Measurements from ENCODE around the gene CYBA. TPM values are rescaled to one million over a fixed set of nuclear protein-coding genes. Genes with fewer than 3 reads are reported as not detected.
A peak's percentile ranks its signal among the peaks of the same experiment; 100 is the strongest.

CYBA gene
- total and polyA plus RNA-seq, 2 of the 13 experiments (the other 11 are each of a cell fraction or from before 2014, with no cell fraction given): 196 to 250 TPM

- 0 out of 2 replicates have a peak, but pooled peaks have one; percentile 20 for TF ChIP-seq BCL6 (CRISPR knock-in tag; IDR thresholded peaks at IDR 0.05)
- TF ChIP-seq ZNF879 (CRISPR knock-in tag; IDR thresholded peaks at IDR 0.05): no peak
- TF ChIP-seq, protein P1, sequence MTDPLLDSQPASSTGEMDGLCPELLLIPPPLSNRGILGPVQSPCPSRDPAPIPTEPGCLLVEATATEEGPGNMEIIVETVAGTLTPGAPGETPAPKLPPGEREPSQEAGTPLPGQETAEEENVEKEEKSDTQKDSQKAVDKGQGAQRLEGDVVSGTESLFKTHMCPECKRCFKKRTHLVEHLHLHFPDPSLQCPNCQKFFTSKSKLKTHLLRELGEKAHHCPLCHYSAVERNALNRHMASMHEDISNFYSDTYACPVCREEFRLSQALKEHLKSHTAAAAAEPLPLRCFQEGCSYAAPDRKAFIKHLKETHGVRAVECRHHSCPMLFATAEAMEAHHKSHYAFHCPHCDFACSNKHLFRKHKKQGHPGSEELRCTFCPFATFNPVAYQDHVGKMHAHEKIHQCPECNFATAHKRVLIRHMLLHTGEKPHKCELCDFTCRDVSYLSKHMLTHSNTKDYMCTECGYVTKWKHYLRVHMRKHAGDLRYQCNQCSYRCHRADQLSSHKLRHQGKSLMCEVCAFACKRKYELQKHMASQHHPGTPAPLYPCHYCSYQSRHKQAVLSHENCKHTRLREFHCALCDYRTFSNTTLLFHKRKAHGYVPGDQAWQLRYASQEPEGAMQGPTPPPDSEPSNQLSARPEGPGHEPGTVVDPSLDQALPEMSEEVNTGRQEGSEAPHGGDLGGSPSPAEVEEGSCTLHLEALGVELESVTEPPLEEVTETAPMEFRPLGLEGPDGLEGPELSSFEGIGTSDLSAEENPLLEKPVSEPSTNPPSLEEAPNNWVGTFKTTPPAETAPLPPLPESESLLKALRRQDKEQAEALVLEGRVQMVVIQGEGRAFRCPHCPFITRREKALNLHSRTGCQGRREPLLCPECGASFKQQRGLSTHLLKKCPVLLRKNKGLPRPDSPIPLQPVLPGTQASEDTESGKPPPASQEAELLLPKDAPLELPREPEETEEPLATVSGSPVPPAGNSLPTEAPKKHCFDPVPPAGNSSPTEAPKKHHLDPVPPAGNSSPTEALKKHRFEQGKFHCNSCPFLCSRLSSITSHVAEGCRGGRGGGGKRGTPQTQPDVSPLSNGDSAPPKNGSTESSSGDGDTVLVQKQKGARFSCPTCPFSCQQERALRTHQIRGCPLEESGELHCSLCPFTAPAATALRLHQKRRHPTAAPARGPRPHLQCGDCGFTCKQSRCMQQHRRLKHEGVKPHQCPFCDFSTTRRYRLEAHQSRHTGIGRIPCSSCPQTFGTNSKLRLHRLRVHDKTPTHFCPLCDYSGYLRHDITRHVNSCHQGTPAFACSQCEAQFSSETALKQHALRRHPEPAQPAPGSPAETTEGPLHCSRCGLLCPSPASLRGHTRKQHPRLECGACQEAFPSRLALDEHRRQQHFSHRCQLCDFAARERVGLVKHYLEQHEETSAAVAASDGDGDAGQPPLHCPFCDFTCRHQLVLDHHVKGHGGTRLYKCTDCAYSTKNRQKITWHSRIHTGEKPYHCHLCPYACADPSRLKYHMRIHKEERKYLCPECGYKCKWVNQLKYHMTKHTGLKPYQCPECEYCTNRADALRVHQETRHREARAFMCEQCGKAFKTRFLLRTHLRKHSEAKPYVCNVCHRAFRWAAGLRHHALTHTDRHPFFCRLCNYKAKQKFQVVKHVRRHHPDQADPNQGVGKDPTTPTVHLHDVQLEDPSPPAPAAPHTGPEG (CRISPR knock-in tag; IDR thresholded peaks at IDR 0.05): 0 out of 2 replicates have a peak, but pooled peaks have one; percentile 21
- TF ChIP-seq HOXA5 (CRISPR knock-in tag; IDR thresholded peaks at IDR 0.05): no peak
- H3K4me1 ChIP-seq (ENCODE audit: insufficient read depth, low read length): peaks cover 30% of the 10 kb centered on the region
- peak overlapping the region; percentile 76; the same call in 1 of the 2 replicates for H3K4me2 ChIP-seq (ENCODE audit: low read depth, low read length)
- ChIA-PET CTCF (ENCODE audit: low intra/inter-chr PET ratio, low total read pairs) (no interaction called here), POLR2A (no interaction called here)
- H3K27me3 ChIP-seq (ENCODE audit: control insufficient read depth in 1 of 2, insufficient read depth in 2 of 2, low read length in 2 of 2): no peaks in the 10 kb centered on the region
- in situ Hi-C loops (cut with HindIII; ENCODE audit: extremely low pct_ligation_motif_present, low pct_unique_long_range_greater_than_20kb) (no loop called here), intact Hi-C loops (cut with micrococcal nuclease; ENCODE audit: unreplicated experiment) (no loop called here)
- BruUV-seq (replicated peaks): no TSS peak
- no peak overlapping the region for H3K27ac ChIP-seq (ENCODE audit: extremely low read length, insufficient read depth, low read length)
- peaks cover 18% of the 10 kb centered on the region for H4K20me1 ChIP-seq (ENCODE audit: insufficient read depth, low read length)
- no peak overlapping the region for H2AFZ ChIP-seq (ENCODE audit: low read length)
- no peak overlapping the region for H3K4me3 ChIP-seq (replicated peaks in 1 of 3; ENCODE audit: insufficient read depth in 1 of 3, low read depth in 2 of 3, low read length in 3 of 3)
- no peak for ATAC-seq
- H3K9ac ChIP-seq (ENCODE audit: insufficient read depth, low read depth, low read length): no peak overlapping the region
- peak; percentile 66 for FAIRE-seq
- peaks cover 54% of the 10 kb centered on the region for H3K79me2 ChIP-seq (ENCODE audit: insufficient read depth, low read length)
- H3K9me3 ChIP-seq (ENCODE audit: low read length): no peaks in the 10 kb centered on the region
- 95% methylated on average over 4 of the region's 4 CpGs for WGBS (ENCODE audit: low lambda C conversion rate)
- DNase-seq (ENCODE audit: low spot score): no peak
- peaks cover 0 to 9% of the 10 kb centered on the region in 2 experiments; a peak in 3 of 5 replicates for H3K36me3 ChIP-seq (replicated peaks in 1 of 2; ENCODE audit: control insufficient read depth in 1 of 2, insufficient read depth in 2 of 2, low read length in 2 of 2)
These were observed 14.3 kb upstream of the CYBA start for GRCh38 chr16:88665148-88665547.
